ENCODE measurements around the gene CCNI.

GRCh38 chr4:77025643-77026321 lies 50.0 kb downstream of the CCNI start:
- TF ChIP-seq, protein P1, sequence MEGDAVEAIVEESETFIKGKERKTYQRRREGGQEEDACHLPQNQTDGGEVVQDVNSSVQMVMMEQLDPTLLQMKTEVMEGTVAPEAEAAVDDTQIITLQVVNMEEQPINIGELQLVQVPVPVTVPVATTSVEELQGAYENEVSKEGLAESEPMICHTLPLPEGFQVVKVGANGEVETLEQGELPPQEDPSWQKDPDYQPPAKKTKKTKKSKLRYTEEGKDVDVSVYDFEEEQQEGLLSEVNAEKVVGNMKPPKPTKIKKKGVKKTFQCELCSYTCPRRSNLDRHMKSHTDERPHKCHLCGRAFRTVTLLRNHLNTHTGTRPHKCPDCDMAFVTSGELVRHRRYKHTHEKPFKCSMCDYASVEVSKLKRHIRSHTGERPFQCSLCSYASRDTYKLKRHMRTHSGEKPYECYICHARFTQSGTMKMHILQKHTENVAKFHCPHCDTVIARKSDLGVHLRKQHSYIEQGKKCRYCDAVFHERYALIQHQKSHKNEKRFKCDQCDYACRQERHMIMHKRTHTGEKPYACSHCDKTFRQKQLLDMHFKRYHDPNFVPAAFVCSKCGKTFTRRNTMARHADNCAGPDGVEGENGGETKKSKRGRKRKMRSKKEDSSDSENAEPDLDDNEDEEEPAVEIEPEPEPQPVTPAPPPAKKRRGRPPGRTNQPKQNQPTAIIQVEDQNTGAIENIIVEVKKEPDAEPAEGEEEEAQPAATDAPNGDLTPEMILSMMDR (IDR thresholded peaks at IDR 0.05; ENCODE audit: borderline replicate concordance, extremely low read depth, low read length, poor library complexity, severe bottlenecking): no peak
- no peak for TF ChIP-seq EZH2 (IDR thresholded peaks at IDR 0.05; ENCODE audit: borderline replicate concordance, low read depth, low read length, severe bottlenecking)

Data from DND-41 (cell line).